ENCODE data around the gene TMEM240.

- TF ChIP-seq NFIC (IDR thresholded peaks at IDR 0.05): no peak
- no peak for TF ChIP-seq POLR2AphosphoS5 (IDR thresholded peaks at IDR 0.05; ENCODE audit: control insufficient read depth, insufficient read depth, low read depth, low read length)
- no peak for TF ChIP-seq ZC3H4 (CRISPR knock-in tag; IDR thresholded peaks at IDR 0.05; ENCODE audit: borderline replicate concordance)
Observed at GRCh38 chr1:1547476-1547875, 7.1 kb upstream of the TMEM240 start.
